K562 (cell line): Measurements from ENCODE around the gene TMEM116. TPM values are rescaled to one million over a fixed set of nuclear protein-coding genes. Genes with fewer than 3 reads are reported as not detected.
A peak's percentile ranks its signal among the peaks of the same experiment; 100 is the strongest.

Source experiments
- ZNF197 ChIP-seq: fragments of 200-800 bp; sonication (Bioruptor generic); IDR thresholded peaks from 2 replicates; pipeline ENCODE4 v1.6.1; 2016; ENCODE audit warnings: low read depth, missing genetic modification characterization, missing compliant biosample characterization
- polyA plus RNA-seq, 8 experiments: library from polyadenylated mRNA; depleted of rRNA in 4 of 8; stranded (reverse) in 5 of 8; unstranded in 3 of 8; fragments of >200 nt; fragmentation: Nextera tagmentation in 2 of 8; fragmentation: Illumina TruSeq in 1 of 8; extraction: Ambion mirVana in 2 of 8; extraction: Trizol in 1 of 8; gene quantifications; 2 replicates each; pipeline versions ENCODE4 v1.2.1 to v1.2.3, GENCODE V29; 2011 to 2014; ENCODE audit warnings: inconsistent platforms in 1 of 8, missing spikeins in 1 of 8
- total RNA-seq, 7 experiments: library from RNA; depleted of rRNA in 6 of 7; stranded (reverse); fragments of >200 nt in 6 of 7; fragmentation: Illumina TruSeq in 2 of 7; extraction: Trizol in 2 of 7; gene quantifications; 2 replicates each; pipeline versions ENCODE4 v1.2.1 to v1.2.3, GENCODE V29; 2011 to 2021; ENCODE audit warnings: low replicate concordance in 1 of 7
- TF ChIP-seq, protein P1 (sequence below), 2 experiments: fragments of 450-650 bp; IDR thresholded peaks; 2 replicates each; pipeline ENCODE4 v1.6.1; 2016; ENCODE audit warnings: mild to moderate bottlenecking in 2 of 2, borderline replicate concordance in 1 of 2, low read depth in 1 of 2, moderate library complexity in 1 of 2
- TF ChIP-seq, protein P2 (sequence below): fragments of 450-650 bp; IDR thresholded peaks from 2 replicates; pipeline ENCODE4 v1.6.1; 2016
- TF ChIP-seq, protein P3 (sequence below): IDR thresholded peaks from 2 replicates; pipeline ENCODE4 v1.6.1; 2012; ENCODE audit warnings: low read depth, low read length, improper control_type of control experiment, borderline replicate concordance
- TF ChIP-seq, protein P4 (sequence below): sonication (generic); formaldehyde crosslinking; IDR thresholded peaks from 2 replicates; pipeline ENCODE4 v1.8.1; 2023; ENCODE audit warnings: missing genetic modification reagents, mild to moderate bottlenecking, borderline replicate concordance
- TF ChIP-seq, protein P5 (sequence below): fragments of 450-650 bp; conservative IDR thresholded peaks from 2 replicates; pipeline ENCODE4 v1.6.1; 2016; ENCODE audit warnings: missing genetic modification characterization, low read depth, mild to moderate bottlenecking, missing compliant biosample characterization, moderate library complexity

The TMEM116 gene
- total and polyA plus RNA-seq, 9 of the 15 experiments (the other 6 are each of a cell fraction or from before 2014, with no cell fraction given), result 5.2 to 78.6 (median 13.9) TPM

DNA sequence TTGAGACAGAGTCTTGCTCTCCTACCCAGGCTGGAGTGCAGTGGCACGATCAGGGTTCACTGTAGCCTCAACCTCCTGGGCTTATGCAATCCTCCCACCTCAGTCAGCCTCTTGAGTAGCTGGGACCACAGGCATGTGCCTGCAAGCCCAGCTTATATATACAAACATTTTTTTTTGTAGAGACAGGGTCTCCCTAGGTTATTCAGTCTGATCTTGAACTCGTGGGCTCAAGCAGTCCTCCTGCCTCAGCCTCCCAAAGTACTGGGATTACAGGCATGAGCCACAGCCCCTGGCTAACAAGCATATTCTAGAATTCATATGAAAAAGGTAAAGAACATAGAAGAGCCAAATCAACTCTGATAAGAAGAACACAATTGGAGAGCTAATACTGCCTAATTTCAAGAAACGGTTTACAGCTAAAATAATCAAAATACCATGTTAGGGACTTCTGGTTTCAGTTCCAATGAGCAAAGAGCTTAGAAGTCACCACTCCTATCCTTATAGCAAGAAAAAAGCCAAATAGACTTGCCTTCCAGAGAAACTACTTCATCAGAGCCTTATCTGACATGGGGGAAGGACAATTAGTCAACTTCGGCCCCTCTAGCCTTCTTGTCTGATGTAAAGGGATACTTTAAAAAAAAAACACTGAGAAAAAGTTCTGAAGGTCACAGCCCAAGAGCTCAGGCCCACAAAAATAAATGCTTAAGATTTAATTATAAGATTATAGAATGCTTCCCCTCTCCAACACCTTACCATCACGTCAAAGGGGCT, 37.6 kb downstream of the TMEM116 start (continued):
- TF ChIP-seq, protein P1, sequence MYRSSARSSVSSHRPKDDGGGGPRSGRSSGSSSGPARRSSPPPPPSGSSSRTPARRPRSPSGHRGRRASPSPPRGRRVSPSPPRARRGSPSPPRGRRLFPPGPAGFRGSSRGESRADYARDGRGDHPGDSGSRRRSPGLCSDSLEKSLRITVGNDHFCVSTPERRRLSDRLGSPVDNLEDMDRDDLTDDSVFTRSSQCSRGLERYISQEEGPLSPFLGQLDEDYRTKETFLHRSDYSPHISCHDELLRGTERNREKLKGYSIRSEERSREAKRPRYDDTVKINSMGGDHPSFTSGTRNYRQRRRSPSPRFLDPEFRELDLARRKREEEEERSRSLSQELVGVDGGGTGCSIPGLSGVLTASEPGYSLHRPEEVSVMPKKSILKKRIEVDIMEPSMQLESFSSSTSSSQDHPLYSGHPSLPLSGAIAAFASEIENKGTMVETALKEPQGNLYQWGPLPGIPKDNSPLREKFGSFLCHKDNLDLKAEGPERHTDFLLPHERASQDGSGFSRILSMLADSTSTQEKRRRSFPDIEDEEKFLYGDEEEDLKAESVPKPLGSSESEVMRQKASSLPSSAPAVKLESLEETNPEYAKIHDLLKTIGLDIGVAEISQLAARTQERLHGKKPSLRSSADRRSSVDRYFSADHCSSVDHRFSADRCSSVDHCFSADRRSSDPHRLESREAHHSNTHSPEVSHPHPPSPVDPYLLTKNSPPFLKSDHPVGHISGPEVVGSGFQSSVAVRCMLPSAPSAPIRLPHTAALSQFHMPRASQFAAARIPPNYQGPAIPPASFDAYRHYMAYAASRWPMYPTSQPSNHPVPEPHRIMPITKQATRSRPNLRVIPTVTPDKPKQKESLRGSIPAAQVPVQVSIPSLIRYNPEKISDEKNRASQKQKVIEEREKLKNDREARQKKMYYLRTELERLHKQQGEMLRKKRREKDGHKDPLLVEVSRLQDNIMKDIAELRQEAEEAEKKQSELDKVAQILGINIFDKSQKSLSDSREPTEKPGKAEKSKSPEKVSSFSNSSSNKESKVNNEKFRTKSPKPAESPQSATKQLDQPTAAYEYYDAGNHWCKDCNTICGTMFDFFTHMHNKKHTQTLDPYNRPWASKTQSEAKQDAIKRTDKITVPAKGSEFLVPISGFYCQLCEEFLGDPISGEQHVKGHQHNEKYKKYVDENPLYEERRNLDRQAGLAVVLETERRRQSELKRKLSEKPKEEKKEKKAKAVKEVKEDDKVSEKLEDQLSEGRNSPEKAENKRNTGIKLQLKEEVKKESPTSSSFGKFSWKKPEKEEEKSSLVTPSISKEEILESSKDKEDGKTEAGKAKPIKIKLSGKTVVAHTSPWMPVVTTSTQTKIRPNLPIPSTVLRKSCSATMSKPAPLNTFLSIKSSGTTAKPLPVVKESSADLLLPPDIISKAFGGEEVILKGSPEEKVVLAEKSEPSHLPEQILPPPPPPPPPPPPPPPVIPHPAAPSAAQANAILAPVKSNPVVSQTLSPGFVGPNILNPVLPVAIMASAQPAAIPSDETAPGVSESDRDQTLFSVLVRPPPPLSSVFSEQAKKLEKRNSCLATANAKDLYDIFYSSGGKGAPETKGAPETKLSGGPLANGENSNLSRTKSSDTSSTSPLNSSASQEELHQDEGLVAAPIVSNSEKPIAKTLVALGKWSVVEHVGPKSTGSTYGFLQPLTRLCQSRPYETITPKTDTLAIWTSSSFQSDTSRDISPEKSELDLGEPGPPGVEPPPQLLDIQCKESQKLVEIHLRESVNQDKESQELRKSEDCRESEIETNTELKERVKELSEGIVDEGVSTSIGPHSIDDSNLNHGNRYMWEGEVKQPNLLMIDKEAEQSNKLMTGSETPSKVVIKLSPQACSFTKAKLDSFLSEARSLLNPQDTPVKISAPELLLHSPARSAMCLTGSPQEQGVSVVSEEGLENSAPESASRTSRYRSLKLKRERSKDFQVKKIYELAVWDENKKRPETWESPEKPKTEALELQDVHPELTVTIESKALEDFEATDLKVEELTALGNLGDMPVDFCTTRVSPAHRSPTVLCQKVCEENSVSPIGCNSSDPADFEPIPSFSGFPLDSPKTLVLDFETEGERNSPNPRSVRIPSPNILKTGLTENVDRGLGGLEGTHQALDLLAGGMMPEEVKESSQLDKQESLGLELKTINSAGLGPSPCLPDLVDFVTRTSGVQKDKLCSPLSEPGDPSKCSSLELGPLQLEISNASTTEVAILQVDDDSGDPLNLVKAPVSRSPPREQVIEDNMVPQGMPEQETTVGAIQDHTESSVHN (IDR thresholded peaks at IDR 0.05; ENCODE audit: borderline replicate concordance in 1 of 2, low read depth in 1 of 2), result 0 out of 4 replicates have a peak, but pooled peaks of 1 of the 2 experiments have one; percentile 58
- TF ChIP-seq, protein P2, sequence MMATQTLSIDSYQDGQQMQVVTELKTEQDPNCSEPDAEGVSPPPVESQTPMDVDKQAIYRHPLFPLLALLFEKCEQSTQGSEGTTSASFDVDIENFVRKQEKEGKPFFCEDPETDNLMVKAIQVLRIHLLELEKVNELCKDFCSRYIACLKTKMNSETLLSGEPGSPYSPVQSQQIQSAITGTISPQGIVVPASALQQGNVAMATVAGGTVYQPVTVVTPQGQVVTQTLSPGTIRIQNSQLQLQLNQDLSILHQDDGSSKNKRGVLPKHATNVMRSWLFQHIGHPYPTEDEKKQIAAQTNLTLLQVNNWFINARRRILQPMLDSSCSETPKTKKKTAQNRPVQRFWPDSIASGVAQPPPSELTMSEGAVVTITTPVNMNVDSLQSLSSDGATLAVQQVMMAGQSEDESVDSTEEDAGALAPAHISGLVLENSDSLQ, result peak; percentile 81
- TF ChIP-seq, protein P3, sequence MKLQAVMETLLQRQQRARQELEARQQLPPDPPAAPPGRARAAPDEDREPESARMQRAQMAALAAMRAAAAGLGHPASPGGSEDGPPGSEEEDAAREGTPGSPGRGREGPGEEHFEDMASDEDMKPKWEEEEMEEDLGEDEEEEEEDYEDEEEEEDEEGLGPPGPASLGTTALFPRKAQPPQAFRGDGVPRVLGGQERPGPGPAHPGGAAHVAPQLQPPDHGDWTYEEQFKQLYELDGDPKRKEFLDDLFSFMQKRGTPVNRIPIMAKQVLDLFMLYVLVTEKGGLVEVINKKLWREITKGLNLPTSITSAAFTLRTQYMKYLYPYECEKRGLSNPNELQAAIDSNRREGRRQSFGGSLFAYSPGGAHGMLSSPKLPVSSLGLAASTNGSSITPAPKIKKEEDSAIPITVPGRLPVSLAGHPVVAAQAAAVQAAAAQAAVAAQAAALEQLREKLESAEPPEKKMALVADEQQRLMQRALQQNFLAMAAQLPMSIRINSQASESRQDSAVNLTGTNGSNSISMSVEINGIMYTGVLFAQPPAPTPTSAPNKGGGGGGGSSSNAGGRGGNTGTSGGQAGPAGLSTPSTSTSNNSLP, result 0 out of 2 replicates have a peak, but pooled peaks have one; percentile 26
- TF ChIP-seq, protein P4, sequence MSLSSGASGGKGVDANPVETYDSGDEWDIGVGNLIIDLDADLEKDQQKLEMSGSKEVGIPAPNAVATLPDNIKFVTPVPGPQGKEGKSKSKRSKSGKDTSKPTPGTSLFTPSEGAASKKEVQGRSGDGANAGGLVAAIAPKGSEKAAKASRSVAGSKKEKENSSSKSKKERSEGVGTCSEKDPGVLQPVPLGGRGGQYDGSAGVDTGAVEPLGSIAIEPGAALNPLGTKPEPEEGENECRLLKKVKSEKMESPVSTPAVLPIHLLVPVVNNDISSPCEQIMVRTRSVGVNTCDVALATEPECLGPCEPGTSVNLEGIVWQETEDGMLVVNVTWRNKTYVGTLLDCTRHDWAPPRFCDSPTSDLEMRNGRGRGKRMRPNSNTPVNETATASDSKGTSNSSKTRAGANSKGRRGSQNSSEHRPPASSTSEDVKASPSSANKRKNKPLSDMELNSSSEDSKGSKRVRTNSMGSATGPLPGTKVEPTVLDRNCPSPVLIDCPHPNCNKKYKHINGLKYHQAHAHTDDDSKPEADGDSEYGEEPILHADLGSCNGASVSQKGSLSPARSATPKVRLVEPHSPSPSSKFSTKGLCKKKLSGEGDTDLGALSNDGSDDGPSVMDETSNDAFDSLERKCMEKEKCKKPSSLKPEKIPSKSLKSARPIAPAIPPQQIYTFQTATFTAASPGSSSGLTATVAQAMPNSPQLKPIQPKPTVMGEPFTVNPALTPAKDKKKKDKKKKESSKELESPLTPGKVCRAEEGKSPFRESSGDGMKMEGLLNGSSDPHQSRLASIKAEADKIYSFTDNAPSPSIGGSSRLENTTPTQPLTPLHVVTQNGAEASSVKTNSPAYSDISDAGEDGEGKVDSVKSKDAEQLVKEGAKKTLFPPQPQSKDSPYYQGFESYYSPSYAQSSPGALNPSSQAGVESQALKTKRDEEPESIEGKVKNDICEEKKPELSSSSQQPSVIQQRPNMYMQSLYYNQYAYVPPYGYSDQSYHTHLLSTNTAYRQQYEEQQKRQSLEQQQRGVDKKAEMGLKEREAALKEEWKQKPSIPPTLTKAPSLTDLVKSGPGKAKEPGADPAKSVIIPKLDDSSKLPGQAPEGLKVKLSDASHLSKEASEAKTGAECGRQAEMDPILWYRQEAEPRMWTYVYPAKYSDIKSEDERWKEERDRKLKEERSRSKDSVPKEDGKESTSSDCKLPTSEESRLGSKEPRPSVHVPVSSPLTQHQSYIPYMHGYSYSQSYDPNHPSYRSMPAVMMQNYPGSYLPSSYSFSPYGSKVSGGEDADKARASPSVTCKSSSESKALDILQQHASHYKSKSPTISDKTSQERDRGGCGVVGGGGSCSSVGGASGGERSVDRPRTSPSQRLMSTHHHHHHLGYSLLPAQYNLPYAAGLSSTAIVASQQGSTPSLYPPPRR (CRISPR knock-in tag), result no peak
- TF ChIP-seq, protein P5, sequence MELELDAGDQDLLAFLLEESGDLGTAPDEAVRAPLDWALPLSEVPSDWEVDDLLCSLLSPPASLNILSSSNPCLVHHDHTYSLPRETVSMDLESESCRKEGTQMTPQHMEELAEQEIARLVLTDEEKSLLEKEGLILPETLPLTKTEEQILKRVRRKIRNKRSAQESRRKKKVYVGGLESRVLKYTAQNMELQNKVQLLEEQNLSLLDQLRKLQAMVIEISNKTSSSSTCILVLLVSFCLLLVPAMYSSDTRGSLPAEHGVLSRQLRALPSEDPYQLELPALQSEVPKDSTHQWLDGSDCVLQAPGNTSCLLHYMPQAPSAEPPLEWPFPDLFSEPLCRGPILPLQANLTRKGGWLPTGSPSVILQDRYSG (tag), result no peak
- 0 out of 2 replicates have a peak, but pooled peaks have one; percentile 58 for TF ChIP-seq ZNF197 (CRISPR knock-in tag)
